Spleen (tissue), 13 donors: Measurements from ENCODE around the gene TFG. TPM values are rescaled to one million over a fixed set of nuclear protein-coding genes. Genes with fewer than 3 reads are reported as not detected.
"Not testable (repeated sequence)": the region's sequence is repeated elsewhere in the genome, so short reads cannot be mapped to it uniquely, and the experiment has no call there.

Source experiments
- DNase-seq: peaks from one replicate; pipeline ENCODE4 v3.0.0-alpha.2; 2020
- H3K27ac ChIP-seq, 8 donors: fragments of 200-600 bp; sonication (generic) in 7 of 8; 1 replicate in 4 of 8; 2 replicates in 4 of 8; pipeline versions ENCODE4 v1.5.0 to v1.8.0; 2016 to 2021; ENCODE audit warnings: inconsistent platforms in 4 of 8, mild to moderate bottlenecking in 4 of 8, moderate library complexity in 1 of 8
- H3K27me3 ChIP-seq, 7 donors: fragments of 200-600 bp; sonication (generic) in 6 of 7; replicated peaks in 1 of 7; 1 replicate in 4 of 7; 2 replicates in 3 of 7; pipeline versions ENCODE4 v1.5.0 to v1.8.0; 2016 to 2021; ENCODE audit warnings: inconsistent platforms in 3 of 7, mild to moderate bottlenecking in 1 of 7
- H3K36me3 ChIP-seq, 6 donors: fragments of 200-600 bp; sonication (generic) in 5 of 6; 1 replicate in 4 of 6; 2 replicates in 2 of 6; pipeline versions ENCODE4 v1.5.0 to v1.8.0; 2016 to 2021; ENCODE audit warnings: inconsistent platforms in 2 of 6
- H3K4me1 ChIP-seq, 6 donors: fragments of 200-600 bp; sonication (generic) in 5 of 6; 1 replicate in 3 of 6; 2 replicates in 3 of 6; pipeline versions ENCODE4 v1.5.0 to v1.8.0; 2016 to 2021; ENCODE audit warnings: inconsistent platforms in 3 of 6
- H3K4me3 ChIP-seq, 8 donors: fragments of 200-600 bp; sonication (generic) in 7 of 8; 1 replicate in 4 of 8; 2 replicates in 4 of 8; pipeline versions ENCODE4 v1.5.0 to v1.8.0; 2016 to 2021; ENCODE audit warnings: inconsistent platforms in 4 of 8, mild to moderate bottlenecking in 4 of 8, moderate library complexity in 2 of 8
- H3K9me3 ChIP-seq, 8 donors: fragments of 200-600 bp; sonication (generic) in 7 of 8; 1 replicate in 4 of 8; 2 replicates in 4 of 8; pipeline versions ENCODE4 v1.5.0 to v1.8.0; 2016 to 2021; ENCODE audit warnings: inconsistent platforms in 4 of 8
- POLR2A ChIP-seq, 3 donors: fragments of 450-650 bp; IDR thresholded peaks; one replicate each; pipeline ENCODE4 v1.5.1; 2017; ENCODE audit warnings: antibody characterized with exemption in 3 of 3, mild to moderate bottlenecking in 1 of 3
- POLR2AphosphoS5 ChIP-seq, 3 donors: sonication (generic); formaldehyde crosslinking; IDR thresholded peaks; one replicate each; pipeline ENCODE4 v1.5.1; 2017; ENCODE audit warnings: antibody characterized with exemption in 3 of 3
- WGBS, 5 donors: extraction: QIAGEN DNeasy Blood & Tissue Kit in 3 of 5; methylation state at CpG; one replicate each; pipeline versions ENCODE4 v1.1.5 to v1.1.7; 2013 to 2018; 5-methylcytosine and 5-hydroxymethylcytosine counted together
- intact Hi-C: fragments of 100-400 bp; cut with DNase I; formaldehyde crosslinking; loops from one replicate; pipeline ENCODE4 v1.15.0; 2023; ENCODE audit warnings: low total_unique reads
- long read RNA-seq, 2 donors: transcript quantifications; one replicate each; lab custom pipeline, GENCODE V29; 2026
- polyA plus RNA-seq, 3 donors: library from polyadenylated mRNA; stranded (reverse); fragments of 200-250 nt; gene quantifications; one replicate each; pipeline ENCODE4 v1.2.1, GENCODE V29; 2013
- total RNA-seq, 7 donors: library from RNA; depleted of rRNA in 3 of 7; stranded (reverse); fragments of >200 nt in 3 of 7; fragmentation: NEBNext Ultra II Directional in 4 of 7; extraction: Animal tissue kit (Norgen Biotek cat#: 25700) in 4 of 7; gene quantifications; one replicate each; pipeline versions ENCODE4 v1.1.0 to v1.2.1, GENCODE V29; 2016 to 2021
- TF ChIP-seq, protein P1 (sequence below), 11 experiments: fragments of 200-600 bp in 7 of 11; fragments of 450-650 bp in 4 of 11; sonication (generic) in 4 of 11; IDR thresholded peaks in 8 of 11; conservative IDR thresholded peaks in 3 of 11; 1 replicate in 7 of 11; 2 replicates in 4 of 11; pipeline versions ENCODE4 v1.4.0 to v1.8.0; 2016 to 2021; ENCODE audit warnings: antibody characterized with exemption in 11 of 11, inconsistent platforms in 4 of 11, mild to moderate bottlenecking in 1 of 11
- donor health status: healthy with polysubstance abuse.
- donor health status: DM: no; HTN: no; CAD: no; lungs with moderate emphysema.
- donor health status: DM: no; HTN: no; CAD: no.
- donor health status: Bipolar disorder and iron deficiency.
- donor health status: healthy.
- donor health status: DM: no; HTN: no; CAD: no.
- donor health status: DM: yes; HTN: yes; CAD: no.

The TFG gene
- total RNA-seq (10 to 100 TPM; 49.4 to 70.8 (median 57.6) TPM), polyA plus RNA-seq (10 to 100 TPM; 28.0 to 38.4 (median 31.6) TPM)
- long read RNA-seq, donor 1, transcript TFG-204 (8 exons, 1,783 nt): minor isoform, 9 of 34 reads
- long read RNA-seq, donor 1, transcript TFG-201 (8 exons, 1,978 nt): major isoform, 17 of 34 reads
- long read RNA-seq, donor 1, transcript TFG-206 (2 exons, 3,271 nt): minor isoform, 6 of 34 reads
- long read RNA-seq, donor 1, partial matches to known transcripts: 0 of 34 reads
- long read RNA-seq, donor 1, other reads (novel, unspliced or antisense): 0 of 34 reads
- long read RNA-seq, donor 2, transcript TFG-201 (8 exons, 1,978 nt): minor isoform, 10 of 30 reads
- long read RNA-seq, donor 2, transcript TFG-204 (8 exons, 1,783 nt): major isoform, 11 of 30 reads
- long read RNA-seq, donor 2, partial matches to known transcripts: 5 of 30 reads
- long read RNA-seq, donor 2, other reads (novel, unspliced or antisense): 0 of 30 reads

DNA sequence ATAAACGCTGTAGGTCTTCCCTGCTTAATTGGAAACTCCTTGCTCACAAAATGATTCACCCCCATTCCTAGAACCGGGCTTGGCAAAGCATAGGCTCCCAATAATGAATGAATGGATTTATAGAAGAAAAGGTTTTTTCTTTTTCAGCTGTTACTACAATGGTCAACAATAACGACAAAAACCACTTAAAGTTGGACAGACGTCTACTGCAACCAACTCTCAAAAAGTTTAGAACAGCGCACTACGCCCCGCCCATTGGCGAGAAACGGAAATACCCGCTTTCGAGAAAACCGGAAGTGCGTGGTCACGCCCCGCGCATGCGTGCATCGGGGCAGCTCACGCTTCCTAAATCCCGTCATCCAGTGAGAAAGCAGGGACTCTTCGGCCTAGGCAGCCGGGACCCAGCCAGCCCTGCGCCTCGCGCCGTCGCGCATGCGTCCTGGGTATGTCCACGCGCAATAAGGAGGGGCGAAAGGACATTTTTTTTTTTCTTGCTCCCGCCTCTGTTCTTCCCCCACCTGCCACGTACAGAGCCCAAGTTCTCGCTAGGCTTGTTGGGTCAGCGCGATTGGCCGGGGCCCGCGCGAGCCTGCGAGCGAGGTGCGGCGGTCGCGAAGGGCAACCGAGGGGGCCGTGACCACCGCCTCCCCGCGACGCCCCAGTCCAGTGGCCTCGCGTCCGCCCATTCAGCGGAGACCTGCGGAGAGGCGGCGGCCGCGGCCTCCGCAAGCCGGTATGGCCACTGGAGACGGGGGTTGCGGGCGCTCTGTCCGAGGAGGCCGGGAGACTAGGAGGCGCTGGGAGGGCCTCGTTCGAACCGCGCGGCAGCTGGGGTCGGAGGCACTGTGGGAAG lies at the start of gene TFG:
Gene TFG (plus strand): TSS at position 506 of the 853 bp plus-strand sequence. CDS start 4,192 bp downstream, outside the sequence.
- intact Hi-C loops: no loop called here
- Histone ChIP-seq H3K9me3 (no peaks in the 10 kb centered on the region), H3K4me3 (peak within 1 kb of the TSS; percentile 58 to 83 (median 73)), H3K4me1 (peaks cover 14 to 44% (median 33%) of the 10 kb centered on the region in 6 donors), H3K36me3 (peaks cover 0 to 17% (median 7%) of the 10 kb centered on the region in 6 donors), H3K27ac (peak within 1 kb of the TSS; percentile 82 to 99 (median 96)), H3K27me3 (peaks cover 0 to 5% (median 0%) of the 10 kb centered on the region in 7 donors)
- peak; percentile 93 to 98 (median 97) for TF ChIP-seq POLR2AphosphoS5 (IDR thresholded peaks at IDR 0.05)
- TF ChIP-seq POLR2A (IDR thresholded peaks at IDR 0.05): peak; percentile 20 to 70 (median 55)
- TF ChIP-seq, protein P1, sequence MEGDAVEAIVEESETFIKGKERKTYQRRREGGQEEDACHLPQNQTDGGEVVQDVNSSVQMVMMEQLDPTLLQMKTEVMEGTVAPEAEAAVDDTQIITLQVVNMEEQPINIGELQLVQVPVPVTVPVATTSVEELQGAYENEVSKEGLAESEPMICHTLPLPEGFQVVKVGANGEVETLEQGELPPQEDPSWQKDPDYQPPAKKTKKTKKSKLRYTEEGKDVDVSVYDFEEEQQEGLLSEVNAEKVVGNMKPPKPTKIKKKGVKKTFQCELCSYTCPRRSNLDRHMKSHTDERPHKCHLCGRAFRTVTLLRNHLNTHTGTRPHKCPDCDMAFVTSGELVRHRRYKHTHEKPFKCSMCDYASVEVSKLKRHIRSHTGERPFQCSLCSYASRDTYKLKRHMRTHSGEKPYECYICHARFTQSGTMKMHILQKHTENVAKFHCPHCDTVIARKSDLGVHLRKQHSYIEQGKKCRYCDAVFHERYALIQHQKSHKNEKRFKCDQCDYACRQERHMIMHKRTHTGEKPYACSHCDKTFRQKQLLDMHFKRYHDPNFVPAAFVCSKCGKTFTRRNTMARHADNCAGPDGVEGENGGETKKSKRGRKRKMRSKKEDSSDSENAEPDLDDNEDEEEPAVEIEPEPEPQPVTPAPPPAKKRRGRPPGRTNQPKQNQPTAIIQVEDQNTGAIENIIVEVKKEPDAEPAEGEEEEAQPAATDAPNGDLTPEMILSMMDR (IDR thresholded peaks at IDR 0.05 in 8 of 11, conservative IDR thresholded peaks at IDR 0.05 in 3 of 11): peak in 2 of 11 experiments; percentile 9 to 32
- 1% methylated on average over 39 to 76 of the region's 76 CpGs for WGBS, 5 donors
- DNase-seq: peak; percentile 98

DNA sequence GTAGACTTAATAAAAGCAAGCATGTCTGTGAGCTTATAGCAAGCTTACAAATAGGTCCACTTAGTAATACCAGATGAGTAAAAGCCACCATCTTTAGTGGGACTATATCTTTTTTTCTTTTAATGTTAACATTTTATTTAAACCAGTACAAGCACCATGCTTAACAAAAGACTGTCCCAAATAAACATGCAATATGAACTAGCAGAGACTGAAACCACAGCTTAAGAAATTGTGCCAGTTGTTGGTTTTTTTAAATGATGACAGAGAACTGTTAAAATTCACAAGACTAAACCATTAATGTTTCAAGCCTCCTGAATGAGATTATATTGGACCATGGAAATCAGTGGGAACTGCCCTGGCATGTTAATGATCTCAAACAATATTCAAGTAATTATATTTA lies 48.0 kb upstream of the TFG start:
- not testable (repeated sequence) for H3K4me3 ChIP-seq, DNase-seq

DNA sequence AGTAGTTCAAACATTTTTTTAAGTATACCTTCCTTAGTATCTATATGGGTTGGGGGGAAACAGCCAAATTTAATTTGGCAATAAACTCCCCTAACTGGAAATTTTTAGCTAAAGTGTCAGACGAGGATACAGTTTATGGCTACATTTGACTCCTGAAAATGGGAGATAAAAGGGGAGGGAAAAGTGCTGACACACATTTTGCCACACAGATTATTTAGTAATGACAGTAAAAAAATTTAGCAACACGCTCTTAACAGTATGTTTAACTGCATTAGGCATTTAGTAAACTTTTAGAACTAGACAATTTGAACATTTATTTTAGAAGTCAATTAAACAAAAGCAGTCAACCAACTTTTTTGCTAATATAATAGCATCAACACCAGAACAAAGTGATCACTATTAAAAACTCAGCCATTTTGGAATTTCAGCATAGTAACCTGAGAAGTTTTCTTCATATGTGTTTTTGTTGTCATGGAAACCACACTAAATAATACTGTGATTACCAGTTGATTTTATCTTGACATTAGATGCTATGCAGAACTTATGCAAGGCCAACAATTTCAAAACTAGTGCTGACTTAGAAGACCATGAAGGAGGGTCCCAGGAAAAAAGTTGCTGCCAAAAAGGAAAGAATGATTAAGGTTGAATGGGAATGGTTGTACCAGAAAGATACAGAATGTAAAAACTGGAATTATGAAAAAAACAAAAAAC lies 47.0 kb upstream of the TFG start:
- no peak for DNase-seq
- Histone ChIP-seq H3K9me3 (peaks cover 0 to 2% (median under 1%) of the 10 kb centered on the region in 8 donors), H3K4me3 (no peak overlapping the region), H3K27ac (no peak overlapping the region), H3K36me3 (no peaks in the 10 kb centered on the region), H3K4me1 (no peaks in the 10 kb centered on the region), H3K27me3 (peaks cover 0 to 13% (median 0%) of the 10 kb centered on the region in 7 donors)
- TF ChIP-seq, protein P1 (IDR thresholded peaks at IDR 0.05 in 8 of 11, conservative IDR thresholded peaks at IDR 0.05 in 3 of 11): no peak
- TF ChIP-seq POLR2AphosphoS5 (IDR thresholded peaks at IDR 0.05) (no peak), POLR2A (IDR thresholded peaks at IDR 0.05) (no peak)
- 63 to 90% (median 70%) methylated on average over 2 of the region's 2 CpGs for WGBS, 5 donors
- intact Hi-C loops: no loop called here

More for the DNA sequence above, 48.0 kb upstream of the TFG start:
- H3K4me1 ChIP-seq, H3K27ac ChIP-seq, intact Hi-C loops, H3K9me3 ChIP-seq, H3K36me3 ChIP-seq: not testable (repeated sequence)
- peaks cover 0 to 13% (median 0%) of the 10 kb centered on the region in 7 donors for H3K27me3 ChIP-seq

DNA sequence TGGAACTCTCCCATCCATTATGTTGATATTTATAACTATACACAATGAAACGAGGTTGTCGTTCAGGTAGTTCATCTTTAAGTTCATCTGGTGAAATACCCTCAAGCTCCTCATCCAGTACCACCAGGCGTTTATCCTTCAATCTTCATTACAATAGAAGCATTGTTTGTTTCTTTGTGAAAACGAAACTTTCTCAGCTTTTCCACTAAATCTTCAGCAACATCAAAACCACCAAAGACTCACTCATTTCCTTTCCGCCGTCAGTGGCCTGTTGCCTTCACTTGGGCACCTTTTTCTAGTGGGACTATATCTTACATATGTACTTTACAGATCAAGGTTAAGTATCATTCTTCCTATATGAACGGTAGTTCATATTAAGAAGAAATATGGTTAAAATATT lies 44.1 kb upstream of the TFG start:
- Histone ChIP-seq H3K36me3 (no peaks in the 10 kb centered on the region), H3K9me3 (peaks cover 0 to 18% (median 5%) of the 10 kb centered on the region in 8 donors), H3K27ac (no peak overlapping the region), H3K4me3 (no peak overlapping the region), H3K4me1 (no peaks in the 10 kb centered on the region), H3K27me3 (peaks cover 0 to 8% (median 0%) of the 10 kb centered on the region in 7 donors)
- DNase-seq: no peak
- TF ChIP-seq, protein P1 (IDR thresholded peaks at IDR 0.05 in 8 of 11, conservative IDR thresholded peaks at IDR 0.05 in 3 of 11): no peak
- TF ChIP-seq POLR2A (IDR thresholded peaks at IDR 0.05) (no peak), POLR2AphosphoS5 (IDR thresholded peaks at IDR 0.05) (no peak)
- WGBS, 5 donors: 24 to 40% (median 38%) methylated on average over 7 of the region's 7 CpGs
- intact Hi-C loops: no loop called here

DNA sequence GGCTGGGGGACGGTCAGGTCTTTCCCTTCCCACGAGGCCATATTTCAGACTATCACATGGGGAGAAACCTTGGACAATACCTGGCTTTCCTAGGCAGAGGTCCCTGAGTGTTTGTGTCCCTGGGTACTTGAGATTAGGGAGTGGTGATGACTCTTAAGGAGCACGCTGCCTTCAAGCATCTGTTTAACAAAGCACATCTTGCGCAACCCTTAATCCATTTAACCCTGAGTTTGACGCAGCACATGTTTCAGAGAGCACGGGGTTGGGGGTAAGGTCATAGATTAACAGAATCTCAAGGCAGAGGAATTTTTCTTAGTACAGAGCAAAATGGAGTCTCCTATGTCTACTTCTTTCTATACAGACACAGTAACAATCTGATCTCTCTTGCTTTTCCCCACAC lies 42.6 kb upstream of the TFG start:
- H3K9me3 ChIP-seq: peaks cover 0 to 28% (median 9%) of the 10 kb centered on the region in 8 donors
- H3K27me3 ChIP-seq, H3K27ac ChIP-seq, H3K4me1 ChIP-seq, H3K36me3 ChIP-seq, H3K4me3 ChIP-seq, intact Hi-C loops, DNase-seq: not testable (repeated sequence)
- 49 to 72% (median 63%) methylated on average over 4 to 6 of the region's 6 CpGs for WGBS, 5 donors

DNA sequence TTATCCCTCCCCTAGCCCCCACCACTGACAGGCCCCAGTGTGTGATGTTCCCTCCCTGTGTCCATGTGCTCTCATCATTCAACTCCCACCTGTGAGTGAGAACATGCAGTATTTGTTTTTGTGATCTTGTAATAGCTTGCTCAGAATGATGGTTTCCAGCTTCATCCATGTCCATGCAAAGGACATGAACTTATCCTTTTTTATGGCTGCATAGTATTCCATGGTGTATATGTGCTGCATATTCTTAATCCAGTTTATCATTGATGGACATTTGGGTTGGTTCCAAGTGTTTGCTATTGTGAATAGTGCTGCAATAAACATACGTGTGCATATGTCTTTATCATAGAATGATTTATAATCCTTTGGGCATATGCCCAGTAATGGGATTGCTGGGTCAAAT lies 42.0 kb upstream of the TFG start:
- H3K4me3 ChIP-seq, H3K27me3 ChIP-seq, DNase-seq, H3K4me1 ChIP-seq, H3K36me3 ChIP-seq, H3K27ac ChIP-seq, intact Hi-C loops: not testable (repeated sequence)
- WGBS, 5 donors: 78 to 94% (median 92%) methylated on average over 1 of the region's 1 CpG
- peaks cover 0 to 28% (median 9%) of the 10 kb centered on the region in 8 donors for H3K9me3 ChIP-seq
